Endothelial cell of umbilical vein (primary cell): ENCODE results near the gene SNCG. TPM values are rescaled to one million over a fixed set of nuclear protein-coding genes. Genes with fewer than 3 reads are reported as not detected.

Experiments used
- BruUV-seq: library from RNA; stranded (reverse); fragments of 400-500 nt; replicated peaks from 2 replicates; lab custom pipeline; 2021; lab: Mats Ljungman, UMichigan
- CTCF ChIA-PET: fragments of 300-600, 350-600 bp; sonication (Branson Sonifier 250); formaldehyde crosslinking; loops from one replicate; lab custom pipeline; 2021; ENCODE audit warnings: antibody characterized with exemption, inconsistent platforms; lab: Charles Lee
- POLR2A ChIA-PET: fragments of 300-600, 350-600 bp; sonication (Branson Sonifier 250); formaldehyde crosslinking; loops from one replicate; lab custom pipeline; 2021; ENCODE audit warnings: antibody characterized with exemption, inconsistent platforms; lab: Charles Lee
- DNase-seq: peaks from one replicate; pipeline ENCODE4 v3.0.0-alpha.2; 2011; ENCODE audit warnings: low read depth, low spot score
- FAIRE-seq: peaks from 2 replicates; lab custom pipeline; 2011; peaks lifted over from hg19 to GRCh38; lab: Jason Lieb, UNC
- H2AFZ ChIP-seq: 2 replicates; pipeline ENCODE4 v1.6.0; 2012; ENCODE audit warnings: low read depth, low read length, control low read depth, inconsistent platforms
- H3K27ac ChIP-seq: 2 replicates; pipeline ENCODE4 v1.5.1; 2011; ENCODE audit warnings: low read depth, mild to moderate bottlenecking, control low read depth, low read length, moderate library complexity; ENCODE audit not compliant: insufficient read depth
- H3K27me3 ChIP-seq, 2 experiments: 2 replicates each; pipeline versions ENCODE4 v1.6.0 to v1.6.1; 2011; ENCODE audit warnings: low read length in 2 of 2, mixed read lengths in 1 of 2; ENCODE audit not compliant: control insufficient read depth in 2 of 2, insufficient read depth in 2 of 2
- H3K36me3 ChIP-seq, 2 experiments: 2 replicates in 1 of 2; 3 replicates in 1 of 2; pipeline ENCODE4 v1.5.1; 2011; ENCODE audit warnings: low read length in 2 of 2, mild to moderate bottlenecking in 1 of 2, moderate library complexity in 1 of 2; ENCODE audit not compliant: control insufficient read depth in 2 of 2, insufficient read depth in 2 of 2; ENCODE audit errors: extremely low read depth in 1 of 2
- H3K4me1 ChIP-seq: 3 replicates; pipeline ENCODE4 v1.5.1; 2011; ENCODE audit warnings: mild to moderate bottlenecking, low read length; ENCODE audit not compliant: control insufficient read depth, insufficient read depth; ENCODE audit errors: extremely low read depth
- H3K4me2 ChIP-seq: 2 replicates; pipeline ENCODE4 v1.6.1; 2011; ENCODE audit warnings: low read length, control low read depth, mixed read lengths; ENCODE audit not compliant: insufficient read depth
- H3K4me3 ChIP-seq, 3 experiments: fragments of 200-600 bp in 1 of 3; sonication (generic), shearing (Covaris generic) in 1 of 3; replicated peaks in 1 of 3; 2 replicates each; pipeline ENCODE4 v1.5.1; 2011 to 2016; ENCODE audit warnings: control low read depth in 3 of 3, low read length in 3 of 3, mild to moderate bottlenecking in 2 of 3, inconsistent platforms in 1 of 3, low read depth in 1 of 3, moderate library complexity in 1 of 3; ENCODE audit not compliant: insufficient read depth in 1 of 3
- H3K79me2 ChIP-seq: 2 replicates; pipeline ENCODE4 v1.6.0; 2012; ENCODE audit warnings: low read length, inconsistent platforms; ENCODE audit not compliant: control insufficient read depth, insufficient read depth
- H3K9ac ChIP-seq: replicated peaks from 2 replicates; pipeline ENCODE3; 2011; ENCODE audit warnings: low read length, control low read depth; ENCODE audit not compliant: insufficient read depth; ENCODE audit errors: extremely low read depth
- H3K9me1 ChIP-seq: replicated peaks from 3 replicates; pipeline ENCODE4 v1.6.0; 2011; ENCODE audit warnings: mild to moderate bottlenecking, low read length; ENCODE audit not compliant: control insufficient read depth, insufficient read depth; ENCODE audit errors: extremely low read depth
- H3K9me3 ChIP-seq: replicated peaks from 2 replicates; pipeline ENCODE4 v1.5.1; 2012; ENCODE audit warnings: low read length, inconsistent platforms; ENCODE audit not compliant: control insufficient read depth, insufficient read depth
- H4K20me1 ChIP-seq: replicated peaks from 2 replicates; pipeline ENCODE3; 2011; ENCODE audit warnings: mild to moderate bottlenecking, low read length; ENCODE audit not compliant: control insufficient read depth, insufficient read depth; ENCODE audit errors: extremely low read depth
- CTCF ChIP-seq, 2 donors: IDR thresholded peaks; 1 replicate in 1 of 2; 2 replicates in 1 of 2; pipeline ENCODE4 v1.5.1; 2011; ENCODE audit warnings: low read length in 2 of 2, mild to moderate bottlenecking in 2 of 2, moderate library complexity in 2 of 2, control low read depth in 1 of 2, inconsistent platforms in 1 of 2, low read depth in 1 of 2; ENCODE audit not compliant: insufficient read depth in 1 of 2; ENCODE audit errors: extremely low read depth in 1 of 2
- EZH2 ChIP-seq: IDR thresholded peaks from 2 replicates; pipeline ENCODE4 v1.6.1; 2012; ENCODE audit warnings: borderline replicate concordance, low read depth, mild to moderate bottlenecking, moderate library complexity, low read length, inconsistent platforms; ENCODE audit not compliant: severe bottlenecking
- FOS ChIP-seq: IDR thresholded peaks from 2 replicates; pipeline ENCODE4 v1.6.1; 2011; ENCODE audit warnings: mild to moderate bottlenecking, low read length, moderate library complexity, borderline replicate concordance; ENCODE audit not compliant: insufficient read depth
- GATA2 ChIP-seq: IDR thresholded peaks from 2 replicates; pipeline ENCODE4 v1.7.0; 2011; ENCODE audit warnings: low read depth, mild to moderate bottlenecking, moderate library complexity, mixed read lengths, low read length; ENCODE audit not compliant: insufficient read length, insufficient read depth
- JUN ChIP-seq: IDR thresholded peaks from 2 replicates; pipeline ENCODE4 v1.6.1; 2011; ENCODE audit warnings: borderline replicate concordance, low read depth; ENCODE audit not compliant: insufficient read length, insufficient read depth
- MAX ChIP-seq: IDR thresholded peaks from 2 replicates; pipeline ENCODE4 v1.6.1; 2011; ENCODE audit not compliant: insufficient read depth, insufficient read length
- MYC ChIP-seq: IDR thresholded peaks from one replicate; pipeline ENCODE4 v1.6.1; 2011; ENCODE audit warnings: mild to moderate bottlenecking, low read depth, low read length
- POLR2A ChIP-seq: IDR thresholded peaks from 2 replicates; pipeline ENCODE4 v1.6.1; 2012; ENCODE audit warnings: low read depth, mild to moderate bottlenecking, control low read depth, low read length
- POLR2AphosphoS5 ChIP-seq: IDR thresholded peaks from 2 replicates; pipeline ENCODE4 v1.6.1; 2012; ENCODE audit warnings: low read depth, mild to moderate bottlenecking, control low read depth, low read length, moderate library complexity; ENCODE audit not compliant: insufficient read depth
- dilution Hi-C: fragments of 300-500 bp; cut with MboI; formaldehyde crosslinking; loops from one replicate; pipeline ENCODE4 v1.15.0; 2019; ENCODE audit warnings: low sequenced_read_pairs; ENCODE audit not compliant: extremely low pct_ligation_motif_present
- intact Hi-C: fragments of 100-400 bp; cut with micrococcal nuclease; formaldehyde crosslinking; loops from one replicate; pipeline ENCODE4 v1.10.0; 2022
- polyA plus RNA-seq, 4 experiments: library from polyadenylated mRNA; depleted of rRNA in 3 of 4; stranded (reverse) in 3 of 4; unstranded in 1 of 4; fragments of >200 nt; gene quantifications; 2 replicates each; pipeline versions ENCODE4 v1.2.1 to v1.2.3, GENCODE V29; 2011 to 2012; ENCODE audit warnings: missing spikeins in 1 of 4
- total RNA-seq: library from RNA; stranded (reverse); gene quantifications from 2 replicates; pipeline ENCODE4 v1.2.3, GENCODE V29; 2021

Gene SNCG
- total and polyA plus RNA-seq, 2 donors (not counting 3 experiments of a cell fraction or from before 2014, with no cell fraction given): 31.4 to 60.8 TPM

GRCh38 chr10:86950349-86950748 lies 8.1 kb upstream of the SNCG start:
- Histone ChIP-seq H4K20me1 (no peaks in the 10 kb centered on the region), H3K79me2 (peaks cover 84% of the 10 kb centered on the region), H3K9me3 (no peaks in the 10 kb centered on the region), H2AFZ (no peak overlapping the region), H3K4me1 (peaks cover 22% of the 10 kb centered on the region), H3K36me3 (peaks cover 0 to 15% of the 10 kb centered on the region in 2 experiments), H3K4me2 (no peak overlapping the region), H3K9ac (no peak overlapping the region), H3K27ac (no peak overlapping the region), H3K9me1 (no peaks in the 10 kb centered on the region), H3K4me3 (no peak overlapping the region), H3K27me3 (no peaks in the 10 kb centered on the region)
- TF ChIP-seq GATA2 (no peak), MAX (no peak), POLR2AphosphoS5 (no peak), CTCF (IDR thresholded peaks at IDR 0.05; ENCODE audit: extremely low read depth in 1 of 2, insufficient read depth in 1 of 2, low read depth in 1 of 2, low read length in 2 of 2) (no peak), EZH2 (no peak), FOS (no peak), POLR2A (no peak), MYC (no peak), JUN (no peak)
- intact Hi-C loops (loop anchor here (10.0 kb wide), 1 partner anchor 1934 kb away; the partner anchor contains the start of gene STAMBPL1), dilution Hi-C loops (no loop called here)
- CTCF ChIA-PET: interaction anchor here (1.7 to 2.4 kb wide), 2 partner anchors 10 to 16 kb away, joined by 6 to 7 read pairs; no protein-coding TSS in a partner anchor
- DNase-seq (no peak), FAIRE-seq (no peak)
- POLR2A ChIA-PET: no interaction called here
- no TSS peak for BruUV-seq
